Body of pancreas (tissue), 4 donors: ENCODE measurements around the gene FBXO28.

Experiments
- POLR2A ChIP-seq, 3 donors: fragments of 450-650 bp; IDR thresholded peaks; one replicate each; pipeline ENCODE4 v1.6.1; 2016; ENCODE audit warnings: antibody characterized with exemption in 3 of 3, mild to moderate bottlenecking in 2 of 3
- TF ChIP-seq, protein P1 (sequence below), 7 experiments: fragments of 450-650 bp in 4 of 7; fragments of 200-600 bp in 3 of 7; sonication (generic) in 3 of 7; IDR thresholded peaks; one replicate each; pipeline ENCODE4 v1.5.1; 2016 to 2019; ENCODE audit warnings: antibody characterized with exemption in 7 of 7

DNA sequence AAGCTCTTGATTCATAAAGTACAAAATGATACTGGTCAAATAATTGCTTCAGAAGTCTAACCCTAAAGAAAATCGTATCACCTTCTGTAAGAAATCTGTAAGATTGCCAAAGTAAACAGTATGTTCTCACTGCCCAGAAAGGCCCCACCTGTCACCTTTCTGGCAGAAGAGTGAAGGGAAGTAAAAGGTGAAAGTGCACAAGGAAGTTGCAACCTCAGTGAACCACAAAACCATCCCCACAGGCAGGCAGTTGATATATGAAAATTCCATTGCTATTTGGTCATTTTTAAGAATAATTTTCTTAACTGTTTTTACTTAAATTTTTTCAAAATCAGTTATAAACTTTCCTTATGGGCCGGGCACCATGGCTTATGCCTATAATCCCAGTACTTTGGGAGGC is 48.5 kb upstream of the FBXO28 start:
- TF ChIP-seq, protein P1, sequence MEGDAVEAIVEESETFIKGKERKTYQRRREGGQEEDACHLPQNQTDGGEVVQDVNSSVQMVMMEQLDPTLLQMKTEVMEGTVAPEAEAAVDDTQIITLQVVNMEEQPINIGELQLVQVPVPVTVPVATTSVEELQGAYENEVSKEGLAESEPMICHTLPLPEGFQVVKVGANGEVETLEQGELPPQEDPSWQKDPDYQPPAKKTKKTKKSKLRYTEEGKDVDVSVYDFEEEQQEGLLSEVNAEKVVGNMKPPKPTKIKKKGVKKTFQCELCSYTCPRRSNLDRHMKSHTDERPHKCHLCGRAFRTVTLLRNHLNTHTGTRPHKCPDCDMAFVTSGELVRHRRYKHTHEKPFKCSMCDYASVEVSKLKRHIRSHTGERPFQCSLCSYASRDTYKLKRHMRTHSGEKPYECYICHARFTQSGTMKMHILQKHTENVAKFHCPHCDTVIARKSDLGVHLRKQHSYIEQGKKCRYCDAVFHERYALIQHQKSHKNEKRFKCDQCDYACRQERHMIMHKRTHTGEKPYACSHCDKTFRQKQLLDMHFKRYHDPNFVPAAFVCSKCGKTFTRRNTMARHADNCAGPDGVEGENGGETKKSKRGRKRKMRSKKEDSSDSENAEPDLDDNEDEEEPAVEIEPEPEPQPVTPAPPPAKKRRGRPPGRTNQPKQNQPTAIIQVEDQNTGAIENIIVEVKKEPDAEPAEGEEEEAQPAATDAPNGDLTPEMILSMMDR (IDR thresholded peaks at IDR 0.05), result no peak
- no peak for TF ChIP-seq POLR2A (IDR thresholded peaks at IDR 0.05)
